RWPE2 (cell line): ENCODE data around the gene STXBP4.
"Not testable (repeated sequence)": the region's sequence is repeated elsewhere in the genome, so short reads cannot be mapped to it uniquely, and the experiment has no call there.

Experiments used
- ATAC-seq: fragments of 200-7000 bp; cut with Tn5 transposase; 3 replicates; pipeline ENCODE4 v1.9.1; 2021; ENCODE audit warnings: low read depth
- DNase-seq: peaks from one replicate; pipeline ENCODE4 v3.0.0-alpha.2; 2020; ENCODE audit warnings: low spot score
- H3K27ac ChIP-seq: fragments of 450-650 bp; 2 replicates; pipeline ENCODE4 v1.5.1; 2017; ENCODE audit warnings: mild to moderate bottlenecking; ENCODE audit not compliant: poor library complexity, severe bottlenecking
- H3K27me3 ChIP-seq: fragments of 250-450 bp; sonication (Bioruptor Pico); 2 replicates; pipeline ENCODE4 v1.5.1; 2021; ENCODE audit warnings: mild to moderate bottlenecking, moderate library complexity; ENCODE audit not compliant: insufficient read depth, poor library complexity, severe bottlenecking
- H3K36me3 ChIP-seq: fragments of 250-450 bp; sonication (Bioruptor Pico); 2 replicates; pipeline ENCODE4 v1.5.1; 2020; ENCODE audit warnings: low read depth, mild to moderate bottlenecking, moderate library complexity
- H3K4me1 ChIP-seq: fragments of 250-450 bp; sonication (Bioruptor Pico); 2 replicates; pipeline ENCODE4 v1.5.1; 2021; ENCODE audit warnings: mild to moderate bottlenecking, moderate library complexity; ENCODE audit not compliant: insufficient read depth, poor library complexity, severe bottlenecking
- H3K4me3 ChIP-seq: fragments of 250-450 bp; sonication (Bioruptor Pico); 2 replicates; pipeline ENCODE4 v1.5.1; 2021; ENCODE audit warnings: mild to moderate bottlenecking, moderate library complexity; ENCODE audit not compliant: severe bottlenecking
- H3K9me3 ChIP-seq: fragments of 250-450 bp; sonication (Bioruptor Pico); 2 replicates; pipeline ENCODE4 v1.5.1; 2021; ENCODE audit warnings: mild to moderate bottlenecking, moderate library complexity; ENCODE audit not compliant: severe bottlenecking
- CTCF ChIP-seq: fragments of 450-650 bp; IDR thresholded peaks from one replicate; pipeline ENCODE4 v1.5.1; 2017; ENCODE audit warnings: mild to moderate bottlenecking, moderate library complexity; ENCODE audit not compliant: poor library complexity, severe bottlenecking

STXBP4 gene

GRCh38 chr17:55069983-55070529 lies 101.5 kb downstream of the STXBP4 start:
- Histone ChIP-seq H3K27me3 (no peaks in the 10 kb centered on the region), H3K9me3 (no peaks in the 10 kb centered on the region), H3K36me3 (no peaks in the 10 kb centered on the region), H3K4me3 (no peak overlapping the region), H3K4me1 (no peaks in the 10 kb centered on the region), H3K27ac (no peak overlapping the region)
- no peak for TF ChIP-seq CTCF
- ATAC-seq (no peak), DNase-seq (no peak)

GRCh38 chr17:55072898-55073297 lies 104.3 kb downstream of the STXBP4 start:
- ATAC-seq (no peak), DNase-seq (no peak)
- Histone ChIP-seq H3K9me3 (no peaks in the 10 kb centered on the region), H3K27me3 (no peaks in the 10 kb centered on the region), H3K4me3 (no peak overlapping the region), H3K27ac (no peak overlapping the region), H3K36me3 (no peaks in the 10 kb centered on the region), H3K4me1 (no peaks in the 10 kb centered on the region)
- no peak for TF ChIP-seq CTCF

- DNase-seq, ATAC-seq, H3K36me3 ChIP-seq, H3K27ac ChIP-seq, H3K27me3 ChIP-seq, H3K4me1 ChIP-seq, H3K9me3 ChIP-seq, H3K4me3 ChIP-seq: not testable (repeated sequence)
Observed at GRCh38 chr17:55073467-55073866, 104.9 kb downstream of the STXBP4 start.

- Histone ChIP-seq H3K27me3 (no peaks in the 10 kb centered on the region), H3K4me3 (no peak overlapping the region), H3K36me3 (peaks cover 5% of the 10 kb centered on the region; the same call in 1 of the 2 replicates), H3K9me3 (no peaks in the 10 kb centered on the region), H3K27ac (no peak overlapping the region), H3K4me1 (no peaks in the 10 kb centered on the region)
- DNase-seq: no peak
- no peak for TF ChIP-seq CTCF
- ATAC-seq: no peak
Observed at GRCh38 chr17:55081559-55081958, 113.0 kb downstream of the STXBP4 start.

- no peak for TF ChIP-seq CTCF
- no peak for DNase-seq
Observed at GRCh38 chr17:55086635-55087058, 118.1 kb downstream of the STXBP4 start.

More at GRCh38 chr17:55086635-55087058, 118.1 kb downstream of the STXBP4 start:
- no peaks in the 10 kb centered on the region for H3K4me1 ChIP-seq
- peak; percentile 81 for ATAC-seq
- H3K36me3 ChIP-seq: no peaks in the 10 kb centered on the region
- no peaks in the 10 kb centered on the region for H3K27me3 ChIP-seq
- no peak overlapping the region for H3K27ac ChIP-seq
- no peaks in the 10 kb centered on the region for H3K9me3 ChIP-seq
- no peak overlapping the region for H3K4me3 ChIP-seq
